NCI-H146 treated with DMSO at 0.1 percent for 48 hours (cell line): ENCODE measurements around the gene EIF2S1.
"Not testable (repeated sequence)": the region's sequence is repeated elsewhere in the genome, so short reads cannot be mapped to it uniquely, and the experiment has no call there.

Experiments used
- DNase-seq: peaks from one replicate; lab custom pipeline; 2025; ENCODE audit not compliant: unreplicated experiment; lab: John Stamatoyannopoulos, UW

The EIF2S1 gene

GRCh38 chr14:67359775-67360469 is at the start of gene EIF2S1, which contains the start of gene ATP6V1D:
TSS of gene EIF2S1 (plus strand) at chr14:67360328. CDS start at chr14:67364768, 4,440 bp downstream.
TSS of gene ATP6V1D (minus strand) at chr14:67359804. CDS start at chr14:67359698, 106 bp downstream.
- peak; percentile 90 for DNase-seq

- DNase-seq, result no peak
Observed at GRCh38 chr14:67311868-67312267, 48.3 kb upstream of the EIF2S1 start.

GRCh38 chr14:67313153-67313552 is 47.0 kb upstream of the EIF2S1 start:
- no peak for DNase-seq

DNA sequence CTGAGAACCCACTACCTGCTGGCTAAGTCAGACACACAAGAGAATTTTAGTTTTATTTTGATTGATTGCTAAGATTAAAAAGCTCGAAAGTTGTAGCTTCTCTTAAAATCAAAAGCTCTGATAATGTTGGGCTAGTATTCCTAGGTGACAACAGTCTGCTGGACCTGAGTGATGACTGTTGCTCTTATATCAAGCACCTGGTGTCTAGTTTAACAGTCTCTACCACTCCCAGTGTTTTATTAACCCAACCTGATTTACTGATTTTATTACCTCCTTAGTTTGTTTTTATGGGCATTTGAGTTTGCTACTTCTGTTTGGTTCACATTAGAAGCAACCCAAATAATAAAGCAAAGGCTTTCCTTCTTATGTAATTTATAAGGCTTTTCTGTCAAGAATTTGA is 42.3 kb upstream of the EIF2S1 start:
- no peak for DNase-seq

- DNase-seq, result no peak
Observed at GRCh38 chr14:67319142-67319541, 41.0 kb upstream of the EIF2S1 start.

GRCh38 chr14:67329666-67330065 is 30.5 kb upstream of the EIF2S1 start:
- not testable (repeated sequence) for DNase-seq

GRCh38 chr14:67331368-67332125 is 28.6 kb upstream of the EIF2S1 start:
- no peak for DNase-seq

DNA sequence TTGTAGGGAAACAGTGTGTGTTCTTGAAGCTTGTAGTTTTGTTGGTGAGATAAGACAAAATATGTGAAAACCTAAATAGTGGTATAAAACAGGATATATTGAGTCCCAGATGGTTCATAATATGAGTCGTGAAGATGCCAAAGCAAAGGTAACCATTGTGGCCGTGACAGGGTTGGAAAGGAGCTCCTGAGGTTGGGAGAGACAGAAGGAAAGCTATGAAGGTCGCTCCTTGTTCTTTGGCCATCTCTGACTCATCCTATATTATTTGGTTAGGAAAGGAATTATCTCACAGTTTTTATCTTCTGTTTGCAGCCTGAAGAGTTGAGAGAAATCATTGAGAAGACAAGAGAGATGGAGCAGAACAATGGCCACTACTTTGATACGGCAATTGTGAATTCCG is 27.7 kb upstream of the EIF2S1 start:
- DNase-seq, result no peak

- DNase-seq, result no peak
Observed at GRCh38 chr14:67335781-67336180, 24.3 kb upstream of the EIF2S1 start.

- not testable (repeated sequence) for DNase-seq
Observed at GRCh38 chr14:67341231-67341630, 18.9 kb upstream of the EIF2S1 start.

DNA sequence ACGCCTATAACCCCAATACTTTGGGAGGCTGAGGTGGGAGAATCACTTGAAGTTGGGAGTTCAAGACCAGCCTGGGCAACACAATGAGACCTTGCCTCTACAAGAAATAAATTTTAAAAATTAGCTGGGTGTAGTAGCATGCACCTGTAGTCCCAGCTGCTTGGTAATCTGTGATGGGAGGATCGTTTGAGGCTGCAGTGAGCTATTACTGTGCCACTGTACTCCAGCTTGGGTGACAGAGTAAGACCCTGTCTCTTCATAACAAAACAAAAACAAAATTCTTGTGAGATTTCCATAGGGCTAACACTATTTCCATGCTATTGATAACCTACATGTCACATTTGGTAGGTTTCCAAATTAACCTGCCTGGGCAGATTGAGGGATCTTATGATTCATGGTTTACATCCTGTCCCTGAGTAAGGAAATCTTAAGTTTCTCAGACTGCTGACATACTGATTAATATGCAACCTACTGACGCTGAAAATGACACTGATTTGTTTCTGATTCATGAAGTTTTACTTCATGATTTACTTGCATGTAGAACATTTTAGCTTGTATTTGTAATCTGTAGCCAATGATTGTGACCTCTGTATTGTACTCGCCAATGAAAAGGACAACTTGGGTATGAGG is 16.4 kb upstream of the EIF2S1 start:
- no peak for DNase-seq

DNA sequence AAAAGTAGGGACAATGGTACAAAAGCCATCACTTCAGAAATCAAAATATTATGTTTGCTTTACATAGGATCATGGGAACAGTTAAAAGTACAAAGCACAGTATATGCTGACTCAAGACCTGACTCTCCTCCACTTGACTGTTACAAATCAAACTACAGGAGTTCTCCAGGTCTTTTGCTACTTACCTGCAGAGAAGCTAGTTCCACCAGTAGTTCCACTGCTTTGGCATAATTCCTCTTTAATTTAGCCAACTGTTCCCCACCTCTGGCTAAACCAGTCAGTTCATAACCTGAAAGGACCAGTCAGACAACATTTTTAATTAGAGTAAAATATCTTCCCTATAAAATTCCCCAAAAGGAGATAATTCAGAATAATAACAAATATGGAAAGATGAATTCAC is 14.5 kb upstream of the EIF2S1 start:
- no peak for DNase-seq

- no peak for DNase-seq
Observed at GRCh38 chr14:67352055-67352454, 8.1 kb upstream of the EIF2S1 start.

DNA sequence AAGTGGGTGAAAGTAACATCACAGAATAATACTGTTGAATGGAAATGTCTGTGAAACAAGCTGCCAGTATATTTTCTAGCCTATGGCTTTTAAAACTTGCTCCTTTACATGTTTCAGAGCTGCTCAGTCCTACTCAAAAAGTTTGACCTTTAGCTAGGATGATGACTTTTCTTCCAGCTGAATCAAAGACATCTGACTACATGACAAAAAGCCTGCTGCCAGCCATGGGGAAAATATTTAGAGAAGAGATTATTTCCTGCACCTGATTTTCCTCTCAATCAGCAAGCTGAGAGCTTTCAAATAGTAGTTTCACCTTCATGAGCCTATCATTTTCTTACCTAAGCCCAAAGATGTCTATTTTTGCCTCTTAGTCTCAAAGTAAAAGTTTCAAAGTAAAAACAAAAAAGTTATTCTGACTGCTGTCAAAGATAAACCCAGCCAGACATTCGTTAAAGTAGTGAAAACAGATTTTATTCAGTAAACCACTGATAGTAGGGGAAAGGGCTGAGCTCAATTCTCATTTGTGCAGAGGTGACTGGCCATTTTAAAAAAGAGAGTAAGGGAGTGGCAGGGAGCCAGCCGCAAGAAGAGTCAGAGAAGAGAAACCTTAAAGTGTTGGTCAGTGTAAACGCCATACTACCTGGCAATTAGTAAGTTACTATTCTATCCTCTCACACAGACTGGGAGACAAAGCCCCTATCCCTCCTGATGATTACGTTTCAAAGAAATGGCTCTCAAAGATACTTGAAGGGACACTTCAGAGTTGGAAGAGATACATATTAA is 2.8 kb upstream of the EIF2S1 start:
- DNase-seq, result no peak

- no peak for DNase-seq
Observed at GRCh38 chr14:67357969-67358354, 2.2 kb upstream of the EIF2S1 start.

GRCh38 chr14:67358924-67359774 is 979 bp upstream of the EIF2S1 start:
- no peak for DNase-seq

DNA sequence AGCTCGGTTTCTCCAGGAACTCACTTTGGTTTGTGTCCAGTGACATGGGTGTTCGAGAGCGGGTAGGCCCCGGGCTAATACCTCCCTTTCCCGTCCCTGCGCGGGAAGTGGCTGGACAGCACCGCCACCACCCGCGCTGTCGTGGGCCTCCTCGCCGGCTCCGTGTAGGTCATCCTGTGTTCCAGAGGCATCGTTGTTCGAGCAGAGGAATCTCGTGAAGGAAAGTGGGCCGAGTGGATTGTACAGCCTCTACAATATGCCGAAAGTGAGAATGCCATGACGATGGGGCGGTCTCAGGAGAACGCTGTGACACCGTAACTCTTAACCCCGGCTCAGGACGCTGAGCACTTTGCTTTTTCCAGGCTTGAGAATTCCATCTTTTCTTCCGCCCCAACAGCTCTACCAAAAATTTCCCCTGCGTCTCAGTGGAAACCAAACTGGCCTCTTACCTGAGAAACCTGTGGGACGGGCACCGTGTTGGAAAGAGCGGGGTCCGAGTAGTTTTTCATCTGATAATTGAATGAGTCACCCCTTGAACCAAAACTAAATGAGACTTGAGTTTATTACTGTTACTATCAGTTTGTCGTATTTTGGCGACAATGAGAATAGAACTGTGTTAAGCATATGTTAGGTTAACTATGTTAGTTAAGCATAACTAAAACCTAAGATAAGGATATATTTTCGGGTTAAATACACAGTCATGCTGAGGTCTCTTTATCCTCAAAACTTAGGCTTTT is 510 bp downstream of the EIF2S1 start:
- no peak for DNase-seq

- no peak for DNase-seq
Observed at GRCh38 chr14:67365476-67365875, 5.3 kb downstream of the EIF2S1 start.

DNA sequence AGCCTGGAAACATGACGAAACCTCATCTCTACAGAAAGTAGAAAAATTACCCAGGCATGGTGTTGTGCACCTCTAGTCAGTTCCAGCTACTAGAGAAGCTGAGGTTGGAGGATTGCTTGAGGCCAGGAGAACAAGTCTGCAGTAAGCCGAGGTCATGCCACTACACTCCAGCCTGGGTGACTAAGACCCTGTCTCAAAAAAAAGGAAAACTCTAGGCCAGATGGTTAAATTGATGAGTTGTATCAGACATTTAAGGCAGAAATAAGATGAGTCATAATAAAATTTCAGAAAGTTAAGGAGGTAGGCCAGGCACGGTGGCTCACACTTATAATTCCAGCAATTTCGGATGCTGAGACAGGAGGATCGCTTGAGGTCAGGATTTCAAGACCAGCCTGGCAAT is 10.7 kb downstream of the EIF2S1 start:
- no peak for DNase-seq
